AG04449 (cell line): ENCODE results near the gene LZTR1.

Experiments
- CTCF ChIA-PET: fragments of 350-600 bp; formaldehyde crosslinking; extraction: SDS; loops from one replicate; lab custom pipeline; 2021; ENCODE audit warnings: antibody characterized with exemption; lab: Yijun Ruan, JAX
- POLR2A ChIA-PET: fragments of 400-600, 350-600 bp; formaldehyde crosslinking; extraction: SDS; loops from one replicate; lab custom pipeline; 2020; ENCODE audit warnings: antibody characterized with exemption, inconsistent platforms; lab: Yijun Ruan, JAX
- DNase-seq: peaks from one replicate; pipeline ENCODE4 v3.0.0-alpha.2; 2010; ENCODE audit warnings: low read depth, low spot score
- H3K4me3 ChIP-seq: 2 replicates; pipeline ENCODE4 v1.5.1; 2011; ENCODE audit warnings: low read depth, mild to moderate bottlenecking, control low read depth, low read length
- CTCF ChIP-seq: IDR thresholded peaks from one replicate; pipeline ENCODE4 v1.5.1; 2011; ENCODE audit warnings: mild to moderate bottlenecking, moderate library complexity, low read length, control low read depth, inconsistent platforms; ENCODE audit not compliant: insufficient read depth; ENCODE audit errors: missing control alignments

Gene LZTR1

GRCh38 chr22:21041937-21042336 lies 59.8 kb downstream of the LZTR1 start:
- POLR2A ChIA-PET = no interaction called here
- CTCF ChIA-PET = interaction anchor here (2.6 kb wide), 1 partner anchor 60 kb away, joined by 11 read pairs; no protein-coding TSS in a partner anchor
- TF ChIP-seq CTCF = no peak
- H3K4me3 ChIP-seq = no peak overlapping the region
- DNase-seq = peak; percentile 50

GRCh38 chr22:21042978-21043859 lies 61.1 kb downstream of the LZTR1 start:
- ChIA-PET POLR2A (no interaction called here), CTCF (interaction anchor here (1.2 to 4.3 kb wide), 3 partner anchors 59 to 122 kb away, joined by 3 to 20 read pairs (median 11); no protein-coding TSS in a partner anchor)
- H3K4me3 ChIP-seq = no peak overlapping the region
- no peak for DNase-seq
- TF ChIP-seq CTCF = no peak

GRCh38 chr22:21043860-21044535 lies 61.9 kb downstream of the LZTR1 start:
- CTCF ChIA-PET = interaction anchor here (1.2 to 4.3 kb wide), 2 partner anchors 58 to 123 kb away, joined by 3 to 20 read pairs; no protein-coding TSS in a partner anchor
- H3K4me3 ChIP-seq = peak overlapping the region; percentile 48
- no peak for TF ChIP-seq CTCF
- DNase-seq = no peak
- POLR2A ChIA-PET = no interaction called here

- H3K4me3 ChIP-seq = peak overlapping the region; percentile 48
- POLR2A ChIA-PET = interaction anchor here (0.8 to 1.1 kb wide), 2 partner anchors 30 to 57 kb away, joined by 3 read pairs; partner anchors contain the start of gene P2RX6
- TF ChIP-seq CTCF = no peak
- CTCF ChIA-PET = interaction anchor here (0.8 to 4.3 kb wide), 4 partner anchors 27 to 124 kb away, joined by 3 to 20 read pairs (median 3); no protein-coding TSS in a partner anchor
- DNase-seq = peak; percentile 41
Observed at GRCh38 chr22:21044931-21045584, 63.0 kb downstream of the LZTR1 start.

- H3K4me3 ChIP-seq = peak within 1 kb of the TSS; percentile 60
- no peak for TF ChIP-seq CTCF
- DNase-seq = peak; percentile 33
- POLR2A ChIA-PET = interaction anchor here (0.6 to 1.4 kb wide), 4 partner anchors 31 to 56 kb away, joined by 3 to 4 read pairs (median 3); partner anchors contain the start of genes P2RX6 and THAP7
- CTCF ChIA-PET = interaction anchor here (0.7 to 4.3 kb wide), 5 partner anchors 9 to 56 kb away, joined by 3 to 20 read pairs (median 3); no protein-coding TSS in a partner anchor
Observed at GRCh38 chr22:21045585-21046294, 63.6 kb downstream of the LZTR1 start, which contains the start of gene LRRC74B. LRRC74B (plus strand) TSS chr22:21045946; CDS start chr22:21045987, 41 bp downstream.
